Activated B cell treated with CpG ODN at 0.5 μM for 24 hours (primary cell): ENCODE measurements around the gene TXNL1. TPM values are rescaled to one million over a fixed set of nuclear protein-coding genes. Genes with fewer than 3 reads are reported as not detected.
"Not testable (repeated sequence)": the region's sequence is repeated elsewhere in the genome, so short reads cannot be mapped to it uniquely, and the experiment has no call there.

Source experiments
- ATAC-seq: fragments of 200-7000 bp; cut with Tn5 transposase; one replicate; pipeline ENCODE4 v1.10.0; 2021; ENCODE audit warnings: low read depth, mild to moderate bottlenecking, moderate library complexity
- CTCF ChIA-PET: fragments of 350-600 bp; sonication (Branson Sonifier 250); formaldehyde crosslinking; loops from one replicate; lab custom pipeline; 2021; ENCODE audit warnings: antibody characterized with exemption; lab: Charles Lee
- POLR2A ChIA-PET: fragments of 350-600 bp; sonication (Branson Sonifier 250); formaldehyde crosslinking; loops from one replicate; lab custom pipeline; 2021; ENCODE audit warnings: antibody characterized with exemption; lab: Charles Lee
- DNase-seq: peaks from one replicate; pipeline ENCODE4 v3.0.0; 2022
- H3K27ac Mint-ChIP-seq: one replicate; pipeline ENCODE4 v1.8.0; 2020; ENCODE audit warnings: mixed read lengths
- H3K27me3 Mint-ChIP-seq: one replicate; pipeline ENCODE4 v1.8.0; 2021; ENCODE audit warnings: mixed read lengths
- H3K36me3 Mint-ChIP-seq: one replicate; pipeline ENCODE4 v1.8.0; 2021; ENCODE audit warnings: low read depth, mixed read lengths
- H3K4me1 Mint-ChIP-seq: one replicate; pipeline ENCODE4 v1.8.0; 2021; ENCODE audit warnings: mixed read lengths
- H3K4me3 Mint-ChIP-seq: one replicate; pipeline ENCODE4 v1.8.0; 2020; ENCODE audit warnings: mild to moderate bottlenecking, mixed read lengths
- H3K9me3 Mint-ChIP-seq: one replicate; pipeline ENCODE4 v1.8.0; 2020; ENCODE audit warnings: mixed read lengths
- CTCF ChIP-seq: fragments of 200-600 bp; IDR thresholded peaks from one replicate; pipeline ENCODE4 v1.8.0; 2022; ENCODE audit warnings: antibody characterized with exemption, mild to moderate bottlenecking
- intact Hi-C: fragments of 100-400 bp; cut with micrococcal nuclease; formaldehyde crosslinking; loops from one replicate; pipeline ENCODE4 v1.15.1; 2024
- total RNA-seq: library from RNA; stranded (reverse); gene quantifications from 2 replicates; pipeline ENCODE4 v1.2.3, GENCODE V29; 2022

The TXNL1 gene
- total RNA-seq, 1 donor from 2014 or later, result 53.4 TPM

- ATAC-seq, result no peak
These were observed 22.3 kb upstream of the TXNL1 start for GRCh38 chr18:56660655-56661054.

GRCh38 chr18:56659111-56659510, 20.7 kb upstream of the TXNL1 start:
- CTCF ChIA-PET, result no interaction called here
- ATAC-seq (no peak), DNase-seq (no peak)
- no peaks in the 10 kb centered on the region for H3K9me3 Mint-ChIP-seq
- H3K4me3 Mint-ChIP-seq, result no peak overlapping the region
- intact Hi-C loops, result loop anchor here (10.0 kb wide), 2 partner anchors 356 to 1386 kb away; partner anchors contain the start of gene NEDD4L
- no peak overlapping the region for H3K27ac Mint-ChIP-seq
- POLR2A ChIA-PET, result no interaction called here
- peaks cover 2% of the 10 kb centered on the region for H3K36me3 Mint-ChIP-seq
- TF ChIP-seq CTCF, result no peak
- peaks cover 9% of the 10 kb centered on the region for H3K4me1 Mint-ChIP-seq
- H3K27me3 Mint-ChIP-seq, result no peaks in the 10 kb centered on the region

More at GRCh38 chr18:56660655-56661054, 22.3 kb upstream of the TXNL1 start:
- DNase-seq, result no peak
- Mint-ChIP-seq H3K4me3 (no peak overlapping the region), H3K27me3 (no peaks in the 10 kb centered on the region), H3K27ac (no peak overlapping the region), H3K9me3 (no peaks in the 10 kb centered on the region), H3K4me1 (peaks cover 3% of the 10 kb centered on the region), H3K36me3 (peaks cover 2% of the 10 kb centered on the region)
- intact Hi-C loops, result no loop called here
- ChIA-PET POLR2A (no interaction called here), CTCF (no interaction called here)
- TF ChIP-seq CTCF, result no peak

GRCh38 chr18:56658261-56658660, 19.9 kb upstream of the TXNL1 start:
- Mint-ChIP-seq H3K9me3 (no peaks in the 10 kb centered on the region), H3K36me3 (peaks cover 2% of the 10 kb centered on the region), H3K4me1 (peaks cover 14% of the 10 kb centered on the region), H3K4me3 (no peak overlapping the region), H3K27me3 (no peaks in the 10 kb centered on the region), H3K27ac (no peak overlapping the region)
- ChIA-PET CTCF (no interaction called here), POLR2A (no interaction called here)
- no peak for DNase-seq
- ATAC-seq, result no peak
- intact Hi-C loops, result loop anchor here (10.0 kb wide), 2 partner anchors 357 to 1387 kb away; partner anchors contain the start of gene NEDD4L
- TF ChIP-seq CTCF, result no peak

- CTCF ChIA-PET, POLR2A ChIA-PET, ATAC-seq, H3K27ac Mint-ChIP-seq, DNase-seq, H3K27me3 Mint-ChIP-seq, H3K4me3 Mint-ChIP-seq, H3K9me3 Mint-ChIP-seq: not testable (repeated sequence)
- peaks cover 36% of the 10 kb centered on the region for H3K4me1 Mint-ChIP-seq
- H3K36me3 Mint-ChIP-seq, result peaks cover 13% of the 10 kb centered on the region
- intact Hi-C loops, result loop anchor here (5.0 to 10.0 kb wide), 3 partner anchors 361 to 1391 kb away; partner anchors contain the start of genes NEDD4L and TCF4
These were observed 15.9 kb upstream of the TXNL1 start for GRCh38 chr18:56654280-56654679.

- Mint-ChIP-seq H3K36me3 (peaks cover 12% of the 10 kb centered on the region), H3K27ac (peak overlapping the region; percentile 73), H3K4me3 (peak overlapping the region; percentile 55), H3K27me3 (no peaks in the 10 kb centered on the region), H3K4me1 (peaks cover 36% of the 10 kb centered on the region), H3K9me3 (no peaks in the 10 kb centered on the region)
- POLR2A ChIA-PET, result interaction anchor here (4.3 kb wide), 1 partner anchor 13 kb away, joined by 56 read pairs; the partner anchor contains the start of gene TXNL1
- DNase-seq (no peak), ATAC-seq (no peak)
- CTCF ChIA-PET, result no interaction called here
- intact Hi-C loops, result loop anchor here (5.0 to 10.0 kb wide), 3 partner anchors 362 to 1392 kb away; partner anchors contain the start of genes NEDD4L and TCF4
- no peak for TF ChIP-seq CTCF
These were observed 14.4 kb upstream of the TXNL1 start for GRCh38 chr18:56652802-56653201.
